ENCODE results near the gene UNC80. TPM values are rescaled to one million over a fixed set of nuclear protein-coding genes. Genes with fewer than 3 reads are reported as not detected.

The UNC80 gene
- total RNA-seq, 1 experiment from 2014 or later = 0.48 TPM

GRCh38 chr2:209911486-209911885 lies 139.9 kb downstream of the UNC80 start:
- Mint-ChIP-seq H3K36me3 (no peaks in the 10 kb centered on the region; the same call in 1 of the 2 replicates), H3K4me3 (no peak overlapping the region), H3K9me3 (peaks cover 24% of the 10 kb centered on the region), H3K27me3 (ENCODE audit: low read depth) (no peaks in the 10 kb centered on the region), H3K4me1 (no peaks in the 10 kb centered on the region), H3K27ac (no peak overlapping the region)
- ChIA-PET CTCF (no interaction called here), POLR2A (no interaction called here)
- DNase-seq (ENCODE audit: low spot score) (no peak), ATAC-seq (no peak)
- TF ChIP-seq ZNF317 (CRISPR knock-in tag; IDR thresholded peaks at IDR 0.05; ENCODE audit: borderline replicate concordance, low read depth) = no peak
- TF ChIP-seq, protein P1, sequence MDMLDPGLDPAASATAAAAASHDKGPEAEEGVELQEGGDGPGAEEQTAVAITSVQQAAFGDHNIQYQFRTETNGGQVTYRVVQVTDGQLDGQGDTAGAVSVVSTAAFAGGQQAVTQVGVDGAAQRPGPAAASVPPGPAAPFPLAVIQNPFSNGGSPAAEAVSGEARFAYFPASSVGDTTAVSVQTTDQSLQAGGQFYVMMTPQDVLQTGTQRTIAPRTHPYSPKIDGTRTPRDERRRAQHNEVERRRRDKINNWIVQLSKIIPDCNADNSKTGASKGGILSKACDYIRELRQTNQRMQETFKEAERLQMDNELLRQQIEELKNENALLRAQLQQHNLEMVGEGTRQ (CRISPR knock-in tag; IDR thresholded peaks at IDR 0.05) = no peak
- TF ChIP-seq, protein P2, sequence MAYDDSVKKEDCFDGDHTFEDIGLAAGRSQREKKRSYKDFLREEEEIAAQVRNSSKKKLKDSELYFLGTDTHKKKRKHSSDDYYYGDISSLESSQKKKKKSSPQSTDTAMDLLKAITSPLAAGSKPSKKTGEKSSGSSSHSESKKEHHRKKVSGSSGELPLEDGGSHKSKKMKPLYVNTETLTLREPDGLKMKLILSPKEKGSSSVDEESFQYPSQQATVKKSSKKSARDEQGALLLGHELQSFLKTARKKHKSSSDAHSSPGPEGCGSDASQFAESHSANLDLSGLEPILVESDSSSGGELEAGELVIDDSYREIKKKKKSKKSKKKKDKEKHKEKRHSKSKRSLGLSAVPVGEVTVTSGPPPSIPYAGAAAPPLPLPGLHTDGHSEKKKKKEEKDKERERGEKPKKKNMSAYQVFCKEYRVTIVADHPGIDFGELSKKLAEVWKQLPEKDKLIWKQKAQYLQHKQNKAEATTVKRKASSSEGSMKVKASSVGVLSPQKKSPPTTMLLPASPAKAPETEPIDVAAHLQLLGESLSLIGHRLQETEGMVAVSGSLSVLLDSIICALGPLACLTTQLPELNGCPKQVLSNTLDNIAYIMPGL (CRISPR knock-in tag; IDR thresholded peaks at IDR 0.05) = no peak
- no peak for TF ChIP-seq ZBTB21 (CRISPR knock-in tag; IDR thresholded peaks at IDR 0.05; ENCODE audit: borderline replicate concordance)
- TF ChIP-seq IRF2 (CRISPR knock-in tag; IDR thresholded peaks at IDR 0.05; ENCODE audit: borderline replicate concordance, low read depth) = no peak
- no peak for TF ChIP-seq NR1H2 (CRISPR knock-in tag; IDR thresholded peaks at IDR 0.05)
- no peak for TF ChIP-seq FOXP1 (CRISPR knock-in tag; IDR thresholded peaks at IDR 0.05; ENCODE audit: borderline replicate concordance)

GRCh38 chr2:209913786-209914345 lies 142.2 kb downstream of the UNC80 start:
- TF ChIP-seq, protein P3, sequence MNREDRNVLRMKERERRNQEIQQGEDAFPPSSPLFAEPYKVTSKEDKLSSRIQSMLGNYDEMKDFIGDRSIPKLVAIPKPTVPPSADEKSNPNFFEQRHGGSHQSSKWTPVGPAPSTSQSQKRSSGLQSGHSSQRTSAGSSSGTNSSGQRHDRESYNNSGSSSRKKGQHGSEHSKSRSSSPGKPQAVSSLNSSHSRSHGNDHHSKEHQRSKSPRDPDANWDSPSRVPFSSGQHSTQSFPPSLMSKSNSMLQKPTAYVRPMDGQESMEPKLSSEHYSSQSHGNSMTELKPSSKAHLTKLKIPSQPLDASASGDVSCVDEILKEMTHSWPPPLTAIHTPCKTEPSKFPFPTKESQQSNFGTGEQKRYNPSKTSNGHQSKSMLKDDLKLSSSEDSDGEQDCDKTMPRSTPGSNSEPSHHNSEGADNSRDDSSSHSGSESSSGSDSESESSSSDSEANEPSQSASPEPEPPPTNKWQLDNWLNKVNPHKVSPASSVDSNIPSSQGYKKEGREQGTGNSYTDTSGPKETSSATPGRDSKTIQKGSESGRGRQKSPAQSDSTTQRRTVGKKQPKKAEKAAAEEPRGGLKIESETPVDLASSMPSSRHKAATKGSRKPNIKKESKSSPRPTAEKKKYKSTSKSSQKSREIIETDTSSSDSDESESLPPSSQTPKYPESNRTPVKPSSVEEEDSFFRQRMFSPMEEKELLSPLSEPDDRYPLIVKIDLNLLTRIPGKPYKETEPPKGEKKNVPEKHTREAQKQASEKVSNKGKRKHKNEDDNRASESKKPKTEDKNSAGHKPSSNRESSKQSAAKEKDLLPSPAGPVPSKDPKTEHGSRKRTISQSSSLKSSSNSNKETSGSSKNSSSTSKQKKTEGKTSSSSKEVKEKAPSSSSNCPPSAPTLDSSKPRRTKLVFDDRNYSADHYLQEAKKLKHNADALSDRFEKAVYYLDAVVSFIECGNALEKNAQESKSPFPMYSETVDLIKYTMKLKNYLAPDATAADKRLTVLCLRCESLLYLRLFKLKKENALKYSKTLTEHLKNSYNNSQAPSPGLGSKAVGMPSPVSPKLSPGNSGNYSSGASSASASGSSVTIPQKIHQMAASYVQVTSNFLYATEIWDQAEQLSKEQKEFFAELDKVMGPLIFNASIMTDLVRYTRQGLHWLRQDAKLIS (CRISPR knock-in tag; IDR thresholded peaks at IDR 0.05; ENCODE audit: borderline replicate concordance) = no peak
- TF ChIP-seq, protein P2 (CRISPR knock-in tag; IDR thresholded peaks at IDR 0.05) = no peak
- TF ChIP-seq ERG (CRISPR knock-in tag; IDR thresholded peaks at IDR 0.05) (no peak), ZNF317 (CRISPR knock-in tag; IDR thresholded peaks at IDR 0.05; ENCODE audit: borderline replicate concordance, low read depth) (no peak), NFE2L1 (CRISPR knock-in tag; IDR thresholded peaks at IDR 0.05) (no peak), ESRRA (CRISPR knock-in tag; IDR thresholded peaks at IDR 0.05; ENCODE audit: borderline replicate concordance) (no peak), EMX1 (CRISPR knock-in tag; IDR thresholded peaks at IDR 0.05) (no peak), NR2C2 (CRISPR knock-in tag; IDR thresholded peaks at IDR 0.05) (no peak)
- TF ChIP-seq, protein P4, sequence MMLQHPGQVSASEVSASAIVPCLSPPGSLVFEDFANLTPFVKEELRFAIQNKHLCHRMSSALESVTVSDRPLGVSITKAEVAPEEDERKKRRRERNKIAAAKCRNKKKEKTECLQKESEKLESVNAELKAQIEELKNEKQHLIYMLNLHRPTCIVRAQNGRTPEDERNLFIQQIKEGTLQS (CRISPR knock-in tag; conservative IDR thresholded peaks at IDR 0.05) = no peak
- CTCF ChIA-PET = interaction anchor here (1.0 kb wide), 1 partner anchor 489 kb away, joined by 3 read pairs; no protein-coding TSS in a partner anchor
- DNase-seq (ENCODE audit: low spot score) = no peak
- Mint-ChIP-seq H3K4me1 (no peaks in the 10 kb centered on the region), H3K4me3 (no peak overlapping the region), H3K27me3 (ENCODE audit: low read depth) (no peaks in the 10 kb centered on the region), H3K36me3 (no peaks in the 10 kb centered on the region; the same call in 1 of the 2 replicates), H3K27ac (no peak overlapping the region), H3K9me3 (peaks cover 14% of the 10 kb centered on the region)
- ATAC-seq = no peak
- POLR2A ChIA-PET = no interaction called here

Data from WTC11 (cell line).